ENCODE results near the gene POLK.
"Not testable (repeated sequence)": the region's sequence is repeated elsewhere in the genome, so short reads cannot be mapped to it uniquely, and the experiment has no call there.

POLK gene

DNA sequence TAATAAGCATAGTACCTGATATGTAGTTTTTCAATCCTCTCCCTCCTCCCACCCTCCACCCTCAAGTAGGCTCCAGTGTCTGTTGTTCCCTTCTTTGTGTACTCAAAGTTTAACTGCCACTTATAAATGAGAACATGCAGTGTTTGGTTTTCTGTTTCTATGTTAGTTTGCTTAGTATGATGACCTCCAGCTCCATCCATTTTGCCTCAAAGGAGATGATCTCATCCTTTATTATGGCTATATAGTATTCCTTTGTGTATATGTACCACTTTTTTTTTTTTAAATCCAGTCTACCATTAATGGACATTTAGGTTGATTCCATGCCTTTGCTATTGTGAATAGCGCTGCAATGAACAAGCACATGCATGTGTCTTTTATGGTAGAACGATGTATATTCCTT is 20.5 kb downstream of the POLK start:
- no peak overlapping the region for H3K9ac ChIP-seq (ENCODE audit: insufficient read length, low read depth)
- no peaks in the 10 kb centered on the region for H3K27me3 ChIP-seq (ENCODE audit: insufficient read depth, insufficient read length)
- H3K9me3 ChIP-seq (ENCODE audit: insufficient read depth, low read length): peaks cover 11% of the 10 kb centered on the region
- peaks cover 6% of the 10 kb centered on the region for H3K36me3 ChIP-seq (ENCODE audit: insufficient read depth, insufficient read length, low read length)
- TF ChIP-seq ZNF274 (IDR thresholded peaks at IDR 0.05; ENCODE audit: low read depth, low read length) (no peak), YY1 (IDR thresholded peaks at IDR 0.05; ENCODE audit: insufficient read depth, insufficient read length) (no peak), SUZ12 (IDR thresholded peaks at IDR 0.05; ENCODE audit: extremely low read depth, insufficient read depth, insufficient read length) (no peak)
- no peak for DNase-seq (ENCODE audit: low read depth, low spot score)
- peaks cover 7% of the 10 kb centered on the region for H3K4me1 ChIP-seq (ENCODE audit: insufficient read depth, insufficient read length)
- no peak overlapping the region for H3K4me3 ChIP-seq (ENCODE audit: insufficient read length, low read depth)

DNA sequence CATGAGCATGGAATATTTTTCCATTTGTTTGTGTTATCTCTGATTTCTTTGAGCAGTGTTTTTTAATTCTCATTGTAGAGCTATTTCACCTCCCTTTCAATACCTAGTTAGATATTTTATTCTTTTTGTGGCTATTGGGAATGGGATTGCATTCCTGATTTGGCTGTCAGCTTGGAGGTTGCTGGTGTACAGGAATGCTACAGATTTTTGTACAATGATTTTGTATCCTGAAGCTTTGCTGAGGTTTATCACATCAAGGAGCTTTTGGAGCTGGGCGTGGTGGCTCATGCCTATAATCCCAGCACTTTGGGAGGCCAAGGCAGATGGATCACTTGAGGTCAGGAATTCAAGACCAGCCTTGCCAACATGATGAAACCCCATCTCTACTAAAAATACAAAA is 22.0 kb downstream of the POLK start:
- H3K9me3 ChIP-seq (ENCODE audit: insufficient read depth, low read length); H3K4me3 ChIP-seq (ENCODE audit: insufficient read length, low read depth); H3K4me1 ChIP-seq (ENCODE audit: insufficient read depth, insufficient read length); H3K36me3 ChIP-seq (ENCODE audit: insufficient read depth, insufficient read length, low read length); H3K9ac ChIP-seq (ENCODE audit: insufficient read length, low read depth); H3K27me3 ChIP-seq (ENCODE audit: insufficient read depth, insufficient read length); DNase-seq (ENCODE audit: low read depth, low spot score): not testable (repeated sequence)

DNA sequence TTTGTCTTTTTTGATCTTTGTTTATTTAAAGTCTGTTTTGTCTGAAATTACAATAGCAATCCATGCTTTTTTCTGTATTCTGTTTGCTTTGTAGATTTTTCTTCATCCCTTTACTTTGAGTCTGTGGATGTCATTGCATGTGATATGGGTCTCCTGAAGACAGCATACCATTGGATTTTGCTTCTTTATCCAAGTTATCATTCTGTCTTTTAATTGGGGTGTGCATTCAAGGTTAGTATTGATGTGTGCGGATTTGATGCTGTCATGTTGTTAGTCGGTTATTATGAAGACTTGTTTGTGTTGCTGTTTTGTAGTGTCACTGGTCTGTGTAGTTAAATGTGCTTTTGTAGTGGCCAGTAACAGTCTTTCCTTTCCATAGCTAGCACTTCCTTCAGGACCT is 23.0 kb downstream of the POLK start:
- TF ChIP-seq ZNF274 (IDR thresholded peaks at IDR 0.05; ENCODE audit: low read depth, low read length) (no peak), SUZ12 (IDR thresholded peaks at IDR 0.05; ENCODE audit: extremely low read depth, insufficient read depth, insufficient read length) (no peak), YY1 (IDR thresholded peaks at IDR 0.05; ENCODE audit: insufficient read depth, insufficient read length) (no peak)
- no peak overlapping the region for H3K4me3 ChIP-seq (ENCODE audit: insufficient read length, low read depth)
- DNase-seq (ENCODE audit: low read depth, low spot score): no peak
- H3K27me3 ChIP-seq (ENCODE audit: insufficient read depth, insufficient read length): no peaks in the 10 kb centered on the region
- H3K9ac ChIP-seq (ENCODE audit: insufficient read length, low read depth): no peak overlapping the region
- peaks cover 7% of the 10 kb centered on the region for H3K4me1 ChIP-seq (ENCODE audit: insufficient read depth, insufficient read length)
- peaks cover 3% of the 10 kb centered on the region for H3K36me3 ChIP-seq (ENCODE audit: insufficient read depth, insufficient read length, low read length)
- peaks cover 8% of the 10 kb centered on the region for H3K9me3 ChIP-seq (ENCODE audit: insufficient read depth, low read length)

DNA sequence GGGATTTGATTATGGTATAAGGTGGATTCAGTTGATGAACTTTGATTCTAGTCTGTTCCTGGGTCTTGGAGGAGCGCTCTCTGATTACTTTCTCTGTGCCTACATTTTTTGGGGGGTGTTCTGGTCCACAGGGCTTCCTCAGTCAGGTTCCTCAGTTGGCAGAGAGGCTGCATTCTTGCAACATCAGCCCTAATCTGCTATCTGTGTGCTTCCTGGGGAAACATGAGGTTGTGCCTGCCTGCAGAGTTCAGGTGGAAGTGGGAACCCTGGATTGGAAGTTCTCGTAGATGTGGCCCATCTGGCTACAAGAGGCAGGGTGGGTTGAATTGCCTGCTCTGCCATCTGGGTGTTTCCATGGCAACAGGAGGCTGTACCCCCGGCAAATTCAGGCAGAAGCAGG is 24.5 kb downstream of the POLK start:
- H3K9me3 ChIP-seq (ENCODE audit: insufficient read depth, low read length): peaks cover 8% of the 10 kb centered on the region
- no peak for TF ChIP-seq YY1 (IDR thresholded peaks at IDR 0.05; ENCODE audit: insufficient read depth, insufficient read length)
- no peak for TF ChIP-seq SUZ12 (IDR thresholded peaks at IDR 0.05; ENCODE audit: extremely low read depth, insufficient read depth, insufficient read length)
- TF ChIP-seq ZNF274 (IDR thresholded peaks at IDR 0.05; ENCODE audit: low read depth, low read length): no peak
- no peaks in the 10 kb centered on the region for H3K27me3 ChIP-seq (ENCODE audit: insufficient read depth, insufficient read length)
- H3K36me3 ChIP-seq (ENCODE audit: insufficient read depth, insufficient read length, low read length): peaks cover 3% of the 10 kb centered on the region
- H3K4me1 ChIP-seq (ENCODE audit: insufficient read depth, insufficient read length): peaks cover 7% of the 10 kb centered on the region
- H3K9ac ChIP-seq (ENCODE audit: insufficient read length, low read depth): no peak overlapping the region
- H3K4me3 ChIP-seq (ENCODE audit: insufficient read length, low read depth): no peak overlapping the region
- no peak for DNase-seq (ENCODE audit: low read depth, low spot score)

DNA sequence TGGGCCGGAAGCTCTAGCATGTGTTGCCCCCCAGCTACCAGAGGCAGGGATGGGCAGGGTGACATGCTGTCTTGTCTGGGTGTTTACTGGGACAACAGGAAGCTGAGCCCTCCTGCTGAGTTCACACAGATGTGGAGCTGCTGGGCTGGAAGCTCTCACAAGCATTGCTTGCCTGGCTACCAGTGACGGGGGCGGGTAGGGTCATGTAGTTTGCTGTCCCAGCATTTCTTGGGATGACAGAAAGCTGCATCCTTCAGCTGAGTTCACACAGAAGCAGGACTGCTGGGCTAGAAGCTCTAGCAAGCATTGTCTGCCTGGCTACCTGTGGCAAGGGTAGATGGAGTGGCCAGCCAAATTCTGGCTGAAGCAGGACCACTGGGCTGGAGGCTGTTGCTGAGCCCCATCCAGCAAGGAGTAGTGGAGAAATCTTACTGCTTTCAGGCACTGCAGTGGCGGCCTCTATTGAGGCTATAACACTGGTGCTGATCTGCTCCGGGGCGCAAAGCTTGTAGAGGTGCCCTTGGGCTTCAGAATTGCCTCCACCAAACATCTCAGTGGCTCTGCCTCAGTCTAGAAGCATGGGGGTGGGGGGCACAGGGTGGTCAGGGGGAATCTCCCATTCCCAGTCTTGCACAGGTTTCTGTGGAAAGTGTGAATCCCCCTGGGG is 25.1 kb downstream of the POLK start:
- Histone ChIP-seq H3K4me1 (ENCODE audit: insufficient read depth, insufficient read length) (peaks cover 7% of the 10 kb centered on the region), H3K4me3 (ENCODE audit: insufficient read length, low read depth) (no peak overlapping the region), H3K9ac (ENCODE audit: insufficient read length, low read depth) (no peak overlapping the region), H3K9me3 (ENCODE audit: insufficient read depth, low read length) (peaks cover 8% of the 10 kb centered on the region), H3K36me3 (ENCODE audit: insufficient read depth, insufficient read length, low read length) (peaks cover 3% of the 10 kb centered on the region), H3K27me3 (ENCODE audit: insufficient read depth, insufficient read length) (no peaks in the 10 kb centered on the region)
- no peak for DNase-seq (ENCODE audit: low read depth, low spot score)
- no peak for TF ChIP-seq YY1 (IDR thresholded peaks at IDR 0.05; ENCODE audit: insufficient read depth, insufficient read length)
- TF ChIP-seq ZNF274 (IDR thresholded peaks at IDR 0.05; ENCODE audit: low read depth, low read length): no peak
- TF ChIP-seq SUZ12 (IDR thresholded peaks at IDR 0.05; ENCODE audit: extremely low read depth, insufficient read depth, insufficient read length): no peak

DNA sequence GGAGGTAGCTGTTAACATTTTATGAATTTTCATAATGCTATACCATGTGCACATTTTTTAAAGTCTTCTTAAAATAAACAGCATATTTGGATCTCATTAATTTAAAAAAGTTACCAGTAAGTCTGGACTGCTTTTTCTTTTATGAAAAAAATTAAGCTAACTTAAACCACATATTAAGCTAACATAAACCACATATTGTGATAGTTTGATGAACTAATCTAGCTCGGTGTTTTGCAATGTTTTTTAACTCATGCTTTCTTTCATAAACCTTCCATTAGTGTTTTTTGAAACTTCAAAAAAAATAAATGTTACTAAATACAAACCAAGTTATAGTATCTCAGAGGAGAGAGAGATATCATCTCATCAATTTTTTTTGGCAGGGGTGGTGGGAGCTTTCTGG is 26.5 kb downstream of the POLK start:
- no peak overlapping the region for H3K4me3 ChIP-seq (ENCODE audit: insufficient read length, low read depth)
- H3K27me3 ChIP-seq (ENCODE audit: insufficient read depth, insufficient read length): no peaks in the 10 kb centered on the region
- no peak overlapping the region for H3K9ac ChIP-seq (ENCODE audit: insufficient read length, low read depth)
- peaks cover 8% of the 10 kb centered on the region for H3K9me3 ChIP-seq (ENCODE audit: insufficient read depth, low read length)
- H3K4me1 ChIP-seq (ENCODE audit: insufficient read depth, insufficient read length): peaks cover 7% of the 10 kb centered on the region
- TF ChIP-seq YY1 (IDR thresholded peaks at IDR 0.05; ENCODE audit: insufficient read depth, insufficient read length) (no peak), ZNF274 (IDR thresholded peaks at IDR 0.05; ENCODE audit: low read depth, low read length) (no peak), SUZ12 (IDR thresholded peaks at IDR 0.05; ENCODE audit: extremely low read depth, insufficient read depth, insufficient read length) (no peak)
- peaks cover 3% of the 10 kb centered on the region for H3K36me3 ChIP-seq (ENCODE audit: insufficient read depth, insufficient read length, low read length)
- no peak for DNase-seq (ENCODE audit: low read depth, low spot score)

DNA sequence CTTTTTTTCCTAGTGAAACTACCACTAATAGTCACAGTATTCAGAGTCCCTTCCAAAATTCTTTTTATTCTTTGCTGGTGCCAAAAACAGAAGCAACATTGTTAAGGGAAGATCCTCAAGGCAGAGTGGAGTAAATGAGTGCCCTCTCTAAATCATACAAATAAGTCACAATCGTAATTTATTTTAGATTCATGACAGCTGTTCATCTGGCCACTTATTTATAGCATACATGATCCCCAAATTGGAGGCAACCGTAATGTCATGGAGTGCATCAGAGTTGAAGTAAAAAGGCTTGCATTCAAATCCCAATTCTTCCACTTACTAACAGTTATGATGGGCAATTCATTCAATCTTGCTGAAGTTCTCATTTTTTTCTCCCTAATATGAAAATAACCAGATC is 33.4 kb downstream of the POLK start:
- Histone ChIP-seq H3K27me3 (ENCODE audit: insufficient read depth, insufficient read length) (no peaks in the 10 kb centered on the region), H3K9me3 (ENCODE audit: insufficient read depth, low read length) (no peaks in the 10 kb centered on the region), H3K4me1 (ENCODE audit: insufficient read depth, insufficient read length) (no peaks in the 10 kb centered on the region), H3K9ac (ENCODE audit: insufficient read length, low read depth) (no peak overlapping the region), H3K4me3 (ENCODE audit: insufficient read length, low read depth) (no peak overlapping the region), H3K36me3 (ENCODE audit: insufficient read depth, insufficient read length, low read length) (no peaks in the 10 kb centered on the region)
- no peak for TF ChIP-seq SUZ12 (IDR thresholded peaks at IDR 0.05; ENCODE audit: extremely low read depth, insufficient read depth, insufficient read length)
- DNase-seq (ENCODE audit: low read depth, low spot score): no peak

DNA sequence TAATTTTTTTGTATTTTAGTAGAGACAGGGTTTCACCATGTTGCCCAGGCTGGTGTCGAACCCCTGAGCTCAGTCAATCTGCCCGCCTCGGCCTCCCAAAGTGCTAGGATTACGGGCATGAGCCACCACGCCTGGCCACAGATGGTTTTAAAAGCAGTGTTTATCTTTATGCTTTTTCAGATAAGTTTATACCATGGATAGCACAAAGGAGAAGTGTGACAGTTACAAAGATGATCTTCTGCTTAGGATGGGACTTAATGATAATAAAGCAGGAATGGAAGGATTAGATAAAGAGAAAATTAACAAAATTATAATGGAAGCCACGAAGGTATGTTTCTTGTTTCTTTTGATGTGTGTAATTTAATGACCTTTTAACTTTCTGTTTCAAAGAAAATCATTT is 35.1 kb downstream of the POLK start:
- Histone ChIP-seq H3K9me3 (ENCODE audit: insufficient read depth, low read length) (no peaks in the 10 kb centered on the region), H3K9ac (ENCODE audit: insufficient read length, low read depth) (no peak overlapping the region), H3K36me3 (ENCODE audit: insufficient read depth, insufficient read length, low read length) (no peaks in the 10 kb centered on the region), H3K4me1 (ENCODE audit: insufficient read depth, insufficient read length) (no peaks in the 10 kb centered on the region), H3K27me3 (ENCODE audit: insufficient read depth, insufficient read length) (no peaks in the 10 kb centered on the region), H3K4me3 (ENCODE audit: insufficient read length, low read depth) (no peak overlapping the region)
- no peak for DNase-seq (ENCODE audit: low read depth, low spot score)
- TF ChIP-seq SUZ12 (IDR thresholded peaks at IDR 0.05; ENCODE audit: extremely low read depth, insufficient read depth, insufficient read length) (no peak), YY1 (IDR thresholded peaks at IDR 0.05; ENCODE audit: insufficient read depth, insufficient read length) (no peak), ZNF274 (IDR thresholded peaks at IDR 0.05; ENCODE audit: low read depth, low read length) (no peak)

All from NT2/D1 (cell line).